Activated CD8-positive, alpha-beta memory T cell treated with anti-CD3 and anti-CD28 coated beads, Interleukin-2, amount 50 U/mL, for 48 hours (primary cell): ENCODE results near the gene RELA.
"Not testable (repeated sequence)": the region's sequence is repeated elsewhere in the genome, so short reads cannot be mapped to it uniquely, and the experiment has no call there.

ENCODE experiments used
- DNase-seq: peaks from one replicate; pipeline ENCODE4 v3.0.0-alpha.2; 2020

RELA gene

GRCh38 chr11:65662799-65663638 is at the start of gene RELA:
TSS of gene RELA (minus strand) at chr11:65662916. CDS start at chr11:65662832, 84 bp downstream.
- DNase-seq = peak; percentile 94

GRCh38 chr11:65711785-65712632 is 49.3 kb upstream of the RELA start, which contains the start of gene KAT5:
TSS of gene KAT5 (plus strand) at chr11:65712252. CDS start at chr11:65712268, 16 bp downstream.
- DNase-seq = peak; percentile 98

- DNase-seq = no peak
Observed at GRCh38 chr11:65710421-65710820, 47.7 kb upstream of the RELA start.

GRCh38 chr11:65709661-65710060 is 46.9 kb upstream of the RELA start:
- DNase-seq = no peak

- DNase-seq = no peak
Observed at GRCh38 chr11:65708451-65708850, 45.7 kb upstream of the RELA start.

GRCh38 chr11:65707002-65707401 is 44.3 kb upstream of the RELA start:
- not testable (repeated sequence) for DNase-seq

GRCh38 chr11:65706303-65706763 is 43.6 kb upstream of the RELA start:
- peak; percentile 83 for DNase-seq

GRCh38 chr11:65703846-65704245 is 41.1 kb upstream of the RELA start:
- DNase-seq = no peak

GRCh38 chr11:65701686-65702085 is 39.0 kb upstream of the RELA start:
- DNase-seq = no peak

- DNase-seq = no peak
Observed at GRCh38 chr11:65700399-65700798, 37.7 kb upstream of the RELA start.

- DNase-seq = no peak
Observed at GRCh38 chr11:65699306-65699705, 36.6 kb upstream of the RELA start.

GRCh38 chr11:65698205-65698604 is 35.5 kb upstream of the RELA start:
- no peak for DNase-seq

- no peak for DNase-seq
Observed at GRCh38 chr11:65696802-65697552, 34.3 kb upstream of the RELA start.

- DNase-seq = no peak
Observed at GRCh38 chr11:65695459-65696241, 32.9 kb upstream of the RELA start.

- DNase-seq = no peak
Observed at GRCh38 chr11:65692367-65692766, 29.7 kb upstream of the RELA start.

- not testable (repeated sequence) for DNase-seq
Observed at GRCh38 chr11:65691847-65692246, 29.1 kb upstream of the RELA start.

GRCh38 chr11:65685981-65686380 is 23.3 kb upstream of the RELA start:
- no peak for DNase-seq

- not testable (repeated sequence) for DNase-seq
Observed at GRCh38 chr11:65683480-65683879, 20.8 kb upstream of the RELA start.

- DNase-seq = no peak
Observed at GRCh38 chr11:65680192-65680743, 17.6 kb upstream of the RELA start.

GRCh38 chr11:65672982-65673381 is 10.3 kb upstream of the RELA start:
- no peak for DNase-seq

- DNase-seq = no peak
Observed at GRCh38 chr11:65672180-65672860, 9.6 kb upstream of the RELA start.
